Ishikawa (cell line): ENCODE results near the gene TP53AIP1.

Experiments
- EP300 ChIP-seq: IDR thresholded peaks from 2 replicates; pipeline ENCODE4 v1.6.1; 2012; ENCODE audit warnings: borderline replicate concordance
- MAX ChIP-seq: IDR thresholded peaks from 2 replicates; pipeline ENCODE4 v1.6.1; 2012
- TAF1 ChIP-seq: IDR thresholded peaks from 2 replicates; pipeline ENCODE4 v1.6.1; 2012; ENCODE audit warnings: low read depth, mild to moderate bottlenecking
- TEAD4 ChIP-seq: IDR thresholded peaks from 2 replicates; pipeline ENCODE4 v1.6.1; 2012
- YY1 ChIP-seq: IDR thresholded peaks from 2 replicates; pipeline ENCODE4 v1.6.1; 2012; ENCODE audit warnings: low read depth

- TF ChIP-seq TEAD4 (no peak), EP300 (no peak), MAX (no peak), YY1 (no peak), TAF1 (no peak)
Measured at GRCh38 chr11:128967578-128967977, 24.9 kb upstream of the TP53AIP1 start.
